ENCODE results near the gene RXRA.
A peak's percentile ranks its signal among the peaks of the same experiment; 100 is the strongest.

RXRA gene

GRCh38 chr9:134437403-134438194 is 111.3 kb downstream of the RXRA start:
- no peak for DNase-seq

GRCh38 chr9:134438195-134438788 is 112.0 kb downstream of the RXRA start:
- DNase-seq, result no peak

GRCh38 chr9:134439368-134439784 is 113.1 kb downstream of the RXRA start:
- no peak for DNase-seq

GRCh38 chr9:134440636-134441226 is 114.5 kb downstream of the RXRA start:
- DNase-seq, result no peak

GRCh38 chr9:134441227-134442084 is 115.2 kb downstream of the RXRA start:
- no peak for DNase-seq

- DNase-seq, result no peak
Measured at GRCh38 chr9:134442085-134442474, 115.8 kb downstream of the RXRA start.

GRCh38 chr9:134442486-134443173 is 116.4 kb downstream of the RXRA start:
- DNase-seq, result no peak

- DNase-seq, result peak; percentile 73
Measured at GRCh38 chr9:134443174-134444037, 117.2 kb downstream of the RXRA start.

GRCh38 chr9:134444038-134444315 is 117.7 kb downstream of the RXRA start:
- no peak for DNase-seq

GRCh38 chr9:134445000-134445399 is 118.7 kb downstream of the RXRA start:
- DNase-seq, result no peak

- DNase-seq, result peak; percentile 86
Measured at GRCh38 chr9:134449180-134449916, 123.1 kb downstream of the RXRA start.

- no peak for DNase-seq
Measured at GRCh38 chr9:134451700-134452458, 125.6 kb downstream of the RXRA start.

GRCh38 chr9:134452728-134453127 is 126.5 kb downstream of the RXRA start:
- DNase-seq, result no peak

- DNase-seq, result no peak
Measured at GRCh38 chr9:134453776-134454475, 127.7 kb downstream of the RXRA start.

- no peak for DNase-seq
Measured at GRCh38 chr9:134454476-134454857, 128.2 kb downstream of the RXRA start.

GRCh38 chr9:134455021-134455471 is 128.8 kb downstream of the RXRA start:
- no peak for DNase-seq

- DNase-seq, result no peak
Measured at GRCh38 chr9:134455537-134455933, 129.3 kb downstream of the RXRA start.

- DNase-seq, result peak; percentile 96
Measured at GRCh38 chr9:134455934-134456755, 129.9 kb downstream of the RXRA start.

Data from amniotic stem cell (primary cell).